OCI-LY1 (cell line): ENCODE measurements around the gene ARFGEF3.

Experiments used
- H2AFZ ChIP-seq: fragments of 200-600 bp; sonication (generic), shearing (Covaris generic); 2 replicates; pipeline ENCODE4 v1.6.0; 2014; ENCODE audit warnings: antibody characterized with exemption, mild to moderate bottlenecking, low read length
- H3F3A ChIP-seq: fragments of 200-600 bp; sonication (generic), shearing (Covaris generic); 2 replicates; pipeline ENCODE4 v1.6.0; 2014; ENCODE audit warnings: mild to moderate bottlenecking, antibody characterized with exemption, low read length, moderate library complexity; ENCODE audit not compliant: insufficient read depth
- H3K27ac ChIP-seq: fragments of 200-600 bp; sonication (generic); 2 replicates; pipeline ENCODE4 v1.5.1; 2014; ENCODE audit warnings: low read length, mixed run types, mild to moderate bottlenecking, low read depth; ENCODE audit not compliant: poor library complexity, severe bottlenecking
- H3K27me3 ChIP-seq: fragments of 200-600 bp; sonication (generic); 2 replicates; pipeline ENCODE4 v1.6.0; 2014; ENCODE audit warnings: antibody characterized with exemption, mild to moderate bottlenecking, low read length, moderate library complexity; ENCODE audit not compliant: insufficient read depth
- H3K36me3 ChIP-seq: fragments of 200-600 bp; sonication (generic); 2 replicates; pipeline ENCODE4 v1.6.1; 2014; ENCODE audit warnings: mild to moderate bottlenecking, antibody characterized with exemption, low read length, moderate library complexity, mixed read lengths; ENCODE audit not compliant: insufficient read depth
- H3K4me1 ChIP-seq: fragments of 200-600 bp; sonication (generic); 2 replicates; pipeline ENCODE4 v1.5.1; 2014; ENCODE audit warnings: mild to moderate bottlenecking, low read length, moderate library complexity; ENCODE audit not compliant: insufficient read depth, severe bottlenecking
- H3K4me2 ChIP-seq: fragments of 200-600 bp; sonication (generic), shearing (Covaris generic); 2 replicates; pipeline ENCODE4 v1.6.1; 2014; ENCODE audit warnings: low read length
- H3K4me3 ChIP-seq: fragments of 200-600 bp; sonication (generic); 2 replicates; pipeline ENCODE4 v1.5.1; 2014; ENCODE audit warnings: low read length, low read depth, mild to moderate bottlenecking, mixed read lengths; ENCODE audit not compliant: poor library complexity, severe bottlenecking
- H3K79me2 ChIP-seq: fragments of 200-600 bp; shearing (Covaris generic); 2 replicates; pipeline ENCODE4 v1.6.1; 2016; ENCODE audit warnings: mixed run types, low read length, mixed read lengths; ENCODE audit not compliant: insufficient read depth
- H3K9ac ChIP-seq: fragments of 200-600 bp; sonication (generic), shearing (Covaris generic); 2 replicates; pipeline ENCODE4 v1.6.1; 2014; ENCODE audit warnings: mild to moderate bottlenecking, low read length, mixed read lengths
- H3K9me2 ChIP-seq: fragments of 200-600 bp; sonication (generic), shearing (Covaris generic); 2 replicates; pipeline ENCODE4 v1.6.1; 2014; ENCODE audit warnings: low read depth, mild to moderate bottlenecking, low read length, mixed read lengths
- H3K9me3 ChIP-seq: fragments of 200-600 bp; shearing (Covaris generic); 2 replicates; pipeline ENCODE4 v1.6.1; 2014; ENCODE audit warnings: low read length, mixed read lengths
- H4K20me1 ChIP-seq: fragments of 200-600 bp; sonication (generic), shearing (Covaris generic); 2 replicates; pipeline ENCODE4 v1.6.0; 2016; ENCODE audit warnings: mild to moderate bottlenecking, low read length; ENCODE audit not compliant: insufficient read depth
- EZH2 ChIP-seq: fragments of 200-600 bp; sonication (generic), shearing (Covaris generic); IDR thresholded peaks from 2 replicates; pipeline ENCODE4 v1.8.0; 2017; ENCODE audit warnings: borderline replicate concordance, mixed run types, mild to moderate bottlenecking, antibody characterized with exemption, low read length, moderate library complexity, mixed read lengths
- TF ChIP-seq, protein P1 (sequence below): fragments of 200-600 bp; sonication (generic), shearing (Covaris generic); IDR thresholded peaks from 2 replicates; pipeline ENCODE4 v1.5.1; 2017; ENCODE audit warnings: mild to moderate bottlenecking, antibody characterized with exemption, low read length, moderate library complexity, mixed read lengths

ARFGEF3 gene

DNA sequence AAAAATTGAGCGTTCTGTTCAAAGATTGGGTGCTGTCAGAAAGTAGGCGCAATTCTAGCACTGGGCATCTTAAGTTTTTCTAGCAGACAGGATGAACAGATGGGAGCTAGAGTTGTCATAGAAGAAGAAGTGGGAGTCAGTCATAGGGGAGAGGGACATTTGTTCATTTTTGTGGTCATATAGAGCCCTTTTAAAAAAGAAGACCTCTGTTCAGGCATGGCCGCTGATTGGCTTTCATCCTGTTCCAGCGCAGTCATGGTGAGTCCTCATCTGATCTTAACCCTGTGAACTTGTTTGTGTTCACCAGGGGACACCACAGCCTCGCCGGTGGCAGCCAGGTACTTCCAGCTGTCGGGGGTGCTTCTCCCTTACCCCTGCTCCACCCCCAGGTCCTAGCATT lies 86.3 kb downstream of the ARFGEF3 start:
- Histone ChIP-seq H4K20me1 (no peaks in the 10 kb centered on the region), H2AFZ (no peak overlapping the region), H3K4me1 (no peaks in the 10 kb centered on the region), H3K4me2 (no peak overlapping the region), H3K79me2 (no peaks in the 10 kb centered on the region), H3K9ac (no peak overlapping the region), H3K36me3 (no peaks in the 10 kb centered on the region), H3K4me3 (no peak overlapping the region), H3F3A (no peaks in the 10 kb centered on the region), H3K27me3 (no peaks in the 10 kb centered on the region), H3K9me3 (no peaks in the 10 kb centered on the region), H3K27ac (no peak overlapping the region), H3K9me2 (no peaks in the 10 kb centered on the region)
- TF ChIP-seq EZH2: no peak
- TF ChIP-seq, protein P1, sequence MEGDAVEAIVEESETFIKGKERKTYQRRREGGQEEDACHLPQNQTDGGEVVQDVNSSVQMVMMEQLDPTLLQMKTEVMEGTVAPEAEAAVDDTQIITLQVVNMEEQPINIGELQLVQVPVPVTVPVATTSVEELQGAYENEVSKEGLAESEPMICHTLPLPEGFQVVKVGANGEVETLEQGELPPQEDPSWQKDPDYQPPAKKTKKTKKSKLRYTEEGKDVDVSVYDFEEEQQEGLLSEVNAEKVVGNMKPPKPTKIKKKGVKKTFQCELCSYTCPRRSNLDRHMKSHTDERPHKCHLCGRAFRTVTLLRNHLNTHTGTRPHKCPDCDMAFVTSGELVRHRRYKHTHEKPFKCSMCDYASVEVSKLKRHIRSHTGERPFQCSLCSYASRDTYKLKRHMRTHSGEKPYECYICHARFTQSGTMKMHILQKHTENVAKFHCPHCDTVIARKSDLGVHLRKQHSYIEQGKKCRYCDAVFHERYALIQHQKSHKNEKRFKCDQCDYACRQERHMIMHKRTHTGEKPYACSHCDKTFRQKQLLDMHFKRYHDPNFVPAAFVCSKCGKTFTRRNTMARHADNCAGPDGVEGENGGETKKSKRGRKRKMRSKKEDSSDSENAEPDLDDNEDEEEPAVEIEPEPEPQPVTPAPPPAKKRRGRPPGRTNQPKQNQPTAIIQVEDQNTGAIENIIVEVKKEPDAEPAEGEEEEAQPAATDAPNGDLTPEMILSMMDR: no peak

DNA sequence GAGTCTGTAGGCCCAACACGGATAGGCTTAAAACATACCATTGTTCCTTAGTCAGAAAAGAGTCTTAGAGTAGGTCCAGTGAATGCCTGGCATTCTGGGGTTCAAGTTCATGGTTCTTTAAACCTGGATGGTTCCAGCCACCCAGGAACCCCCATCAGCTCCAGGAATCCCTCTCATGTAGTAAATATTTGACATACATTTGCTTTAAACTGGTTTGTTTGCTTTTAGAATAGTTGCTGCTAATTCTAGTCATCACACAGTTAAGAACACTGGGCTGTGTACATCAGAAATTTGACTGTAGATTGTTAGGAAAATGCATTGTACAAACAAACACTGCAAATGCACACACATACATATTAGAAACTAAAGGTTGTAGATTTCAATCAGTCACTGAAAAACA lies 87.1 kb downstream of the ARFGEF3 start:
- no peaks in the 10 kb centered on the region for H3K9me3 ChIP-seq
- no peaks in the 10 kb centered on the region for H3K36me3 ChIP-seq
- no peak overlapping the region for H3K9ac ChIP-seq
- no peak overlapping the region for H3K27ac ChIP-seq
- H3F3A ChIP-seq: no peaks in the 10 kb centered on the region
- TF ChIP-seq EZH2: no peak
- TF ChIP-seq, protein P1: no peak
- H2AFZ ChIP-seq: no peak overlapping the region
- H3K79me2 ChIP-seq: no peaks in the 10 kb centered on the region
- H4K20me1 ChIP-seq: no peaks in the 10 kb centered on the region
- no peak overlapping the region for H3K4me3 ChIP-seq
- no peak overlapping the region for H3K4me2 ChIP-seq
- H3K27me3 ChIP-seq: no peaks in the 10 kb centered on the region
- H3K4me1 ChIP-seq: no peaks in the 10 kb centered on the region
- H3K9me2 ChIP-seq: no peaks in the 10 kb centered on the region

DNA sequence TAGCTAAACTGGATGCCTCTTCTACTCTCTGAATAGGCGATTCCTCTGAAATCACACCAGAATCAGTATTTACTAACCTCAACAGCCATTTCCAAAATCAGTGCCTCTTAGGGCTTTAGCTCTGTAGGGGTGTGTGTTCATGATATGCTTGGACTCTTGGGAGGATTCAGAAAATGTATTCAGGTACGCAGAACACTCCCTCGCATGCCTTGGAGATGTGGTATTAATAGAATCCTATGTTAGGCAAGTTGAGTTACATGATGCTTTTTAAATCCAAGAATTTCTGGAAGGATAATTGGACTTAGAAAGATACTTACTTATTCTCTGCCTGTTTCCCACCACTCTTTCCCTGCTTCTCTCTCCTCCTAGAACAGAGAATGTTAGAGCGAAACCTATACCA lies 88.3 kb downstream of the ARFGEF3 start:
- no peak overlapping the region for H3K4me2 ChIP-seq

More for the DNA sequence above, 88.3 kb downstream of the ARFGEF3 start:
- H2AFZ ChIP-seq: no peak overlapping the region
- no peaks in the 10 kb centered on the region for H3K4me1 ChIP-seq
- H3K27me3 ChIP-seq: no peaks in the 10 kb centered on the region
- no peak overlapping the region for H3K27ac ChIP-seq
- H3K4me3 ChIP-seq: no peak overlapping the region
- H3K36me3 ChIP-seq: no peaks in the 10 kb centered on the region
- H3K9me2 ChIP-seq: no peaks in the 10 kb centered on the region
- no peaks in the 10 kb centered on the region for H3K79me2 ChIP-seq
- no peak overlapping the region for H3K9ac ChIP-seq
- TF ChIP-seq, protein P1: no peak
- TF ChIP-seq EZH2: no peak
- H3F3A ChIP-seq: no peaks in the 10 kb centered on the region
- H4K20me1 ChIP-seq: no peaks in the 10 kb centered on the region
- no peaks in the 10 kb centered on the region for H3K9me3 ChIP-seq
